KMS-11 (cell line): ENCODE results near the gene MAD2L2.
A peak's percentile ranks its signal among the peaks of the same experiment; 100 is the strongest.

Experiments used
- H2AFZ ChIP-seq: fragments of 200-600 bp; sonication (generic); 2 replicates; pipeline ENCODE4 v1.6.1; 2016; ENCODE audit warnings: antibody characterized with exemption, mixed run types, low read depth
- H3K27ac ChIP-seq: fragments of 200-600 bp; sonication (generic); 2 replicates; pipeline ENCODE4 v1.6.1; 2016; ENCODE audit warnings: mild to moderate bottlenecking, mixed run types
- H3K27me3 ChIP-seq: fragments of 200-600 bp; sonication (generic); 2 replicates; pipeline ENCODE4 v1.6.1; 2017; ENCODE audit warnings: mild to moderate bottlenecking, low read depth, mixed run types, moderate library complexity; ENCODE audit not compliant: insufficient read depth
- H3K36me3 ChIP-seq: fragments of 200-600 bp; sonication (generic); 2 replicates; pipeline ENCODE4 v1.6.1; 2017; ENCODE audit warnings: mild to moderate bottlenecking, mixed run types; ENCODE audit not compliant: insufficient read depth
- H3K4me1 ChIP-seq: fragments of 200-600 bp; sonication (generic); 2 replicates; pipeline ENCODE4 v1.6.1; 2016; ENCODE audit warnings: mild to moderate bottlenecking, low read depth, mixed run types; ENCODE audit not compliant: poor library complexity, severe bottlenecking
- H3K4me2 ChIP-seq: fragments of 200-600 bp; sonication (generic); 2 replicates; pipeline ENCODE4 v1.7.0; 2016; ENCODE audit warnings: mild to moderate bottlenecking, mixed run types
- H3K4me3 ChIP-seq: fragments of 200-600 bp; sonication (generic); IDR thresholded peaks from 2 replicates; pipeline ENCODE4 v1.6.1; 2017; ENCODE audit warnings: low read depth, low read length, mixed read lengths; ENCODE audit not compliant: insufficient read depth
- H3K79me2 ChIP-seq: fragments of 200-600 bp; sonication (generic); 2 replicates; pipeline ENCODE4 v1.6.1; 2016; ENCODE audit warnings: low read depth, mixed run types; ENCODE audit not compliant: insufficient read depth
- H3K9ac ChIP-seq: fragments of 200-600 bp; sonication (generic); 2 replicates; pipeline ENCODE4 v1.6.1; 2016; ENCODE audit warnings: mild to moderate bottlenecking, mixed run types
- H4K20me1 ChIP-seq: fragments of 200-600 bp; sonication (generic); 2 replicates; pipeline ENCODE4 v1.6.1; 2016; ENCODE audit warnings: mild to moderate bottlenecking, mixed run types; ENCODE audit not compliant: insufficient read depth
- CTCF ChIP-seq: fragments of 200-600 bp; sonication (generic); conservative IDR thresholded peaks from 2 replicates; pipeline ENCODE4 v1.6.1; 2017; ENCODE audit warnings: low read depth, mild to moderate bottlenecking, antibody characterized with exemption, low read length, moderate library complexity, mixed read lengths

The MAD2L2 gene

GRCh38 chr1:11668516-11668915 is 12.4 kb downstream of the MAD2L2 start:
- no peak overlapping the region for H3K4me2 ChIP-seq
- H3K79me2 ChIP-seq: no peaks in the 10 kb centered on the region
- H3K36me3 ChIP-seq: no peaks in the 10 kb centered on the region
- H3K4me3 ChIP-seq: no peak overlapping the region
- no peak overlapping the region for H2AFZ ChIP-seq
- H3K27me3 ChIP-seq: peaks cover 4% of the 10 kb centered on the region
- H3K4me1 ChIP-seq: peaks cover 4% of the 10 kb centered on the region
- no peak overlapping the region for H3K27ac ChIP-seq
- no peak overlapping the region for H3K9ac ChIP-seq
- TF ChIP-seq CTCF: no peak
- no peaks in the 10 kb centered on the region for H4K20me1 ChIP-seq

- Histone ChIP-seq H3K9ac (peak overlapping the region; percentile 3; the same call in 1 of the 2 replicates), H4K20me1 (no peaks in the 10 kb centered on the region), H3K27ac (no peak overlapping the region), H3K4me3 (no peak overlapping the region), H3K4me2 (peak overlapping the region; percentile 48), H3K36me3 (no peaks in the 10 kb centered on the region), H3K27me3 (peaks cover 8% of the 10 kb centered on the region), H2AFZ (peak overlapping the region; percentile 71), H3K4me1 (peaks cover 5% of the 10 kb centered on the region), H3K79me2 (no peaks in the 10 kb centered on the region)
- no peak for TF ChIP-seq CTCF
Measured at GRCh38 chr1:11664336-11665065, 16.4 kb downstream of the MAD2L2 start.

GRCh38 chr1:11661103-11661502 is 19.8 kb downstream of the MAD2L2 start:
- TF ChIP-seq CTCF: no peak
- H3K27me3 ChIP-seq: peaks cover 8% of the 10 kb centered on the region

GRCh38 chr1:11659748-11660147 is 21.2 kb downstream of the MAD2L2 start:
- Histone ChIP-seq H3K9ac (no peak overlapping the region), H4K20me1 (no peaks in the 10 kb centered on the region), H3K4me3 (no peak overlapping the region), H3K27me3 (peaks cover 8% of the 10 kb centered on the region), H3K27ac (no peak overlapping the region), H3K4me2 (no peak overlapping the region), H2AFZ (no peak overlapping the region), H3K79me2 (no peaks in the 10 kb centered on the region), H3K4me1 (peaks cover 5% of the 10 kb centered on the region), H3K36me3 (no peaks in the 10 kb centered on the region)
- TF ChIP-seq CTCF: no peak

More at GRCh38 chr1:11661103-11661502, 19.8 kb downstream of the MAD2L2 start:
- Histone ChIP-seq H2AFZ (no peak overlapping the region), H3K4me2 (no peak overlapping the region), H3K9ac (no peak overlapping the region), H3K4me1 (peaks cover 5% of the 10 kb centered on the region), H3K36me3 (no peaks in the 10 kb centered on the region), H3K79me2 (no peaks in the 10 kb centered on the region), H4K20me1 (no peaks in the 10 kb centered on the region), H3K4me3 (no peak overlapping the region), H3K27ac (no peak overlapping the region)
